Measurements from ENCODE around the gene MCUB.

Gene MCUB

GRCh38 chr4:109614466-109614865, 54.4 kb downstream of the MCUB start (continued):
- TF ChIP-seq REST (tag by site-specific recombination; IDR thresholded peaks at IDR 0.05) (no peak), ZNF354C (tag by site-specific recombination; IDR thresholded peaks at IDR 0.05; ENCODE audit: borderline replicate concordance, low read depth) (no peak), INSM2 (tag by site-specific recombination; IDR thresholded peaks at IDR 0.05) (no peak), ZBTB48 (tag by site-specific recombination; IDR thresholded peaks at IDR 0.05) (no peak)

GRCh38 chr4:109615742-109616141, 55.7 kb downstream of the MCUB start:
- H3K36me3 ChIP-seq (ENCODE audit: control insufficient read depth in 2 of 2, insufficient read depth in 1 of 2, low read length in 2 of 2): no peaks in the 10 kb centered on the region
- H3K27ac ChIP-seq (ENCODE audit: extremely low read depth, low read depth, low read length): no peak overlapping the region
- no peak for TF ChIP-seq ZNF473 (tag by site-specific recombination; IDR thresholded peaks at IDR 0.05)
- no peak for TF ChIP-seq ZNF768 (tag by site-specific recombination; IDR thresholded peaks at IDR 0.05)
- no peak for TF ChIP-seq YY1 (tag by site-specific recombination; IDR thresholded peaks at IDR 0.05)
- no peak for TF ChIP-seq ZNF558 (tag by site-specific recombination; IDR thresholded peaks at IDR 0.05)
- no peak for TF ChIP-seq ZNF211 (tag by site-specific recombination; IDR thresholded peaks at IDR 0.05; ENCODE audit: low read depth)
- TF ChIP-seq ZNF843 (tag by site-specific recombination; IDR thresholded peaks at IDR 0.05): no peak
- no peak for TF ChIP-seq HOXD13 (CRISPR knock-in tag; IDR thresholded peaks at IDR 0.05; ENCODE audit: borderline replicate concordance)
- no peak for TF ChIP-seq MYNN (tag by site-specific recombination; IDR thresholded peaks at IDR 0.05; ENCODE audit: borderline replicate concordance)
- TF ChIP-seq KLF10 (tag by site-specific recombination; IDR thresholded peaks at IDR 0.05): no peak
- no peak for TF ChIP-seq ZNF223 (tag by site-specific recombination; IDR thresholded peaks at IDR 0.05)
- TF ChIP-seq BCL11A (tag by site-specific recombination; IDR thresholded peaks at IDR 0.05; ENCODE audit: low read depth): no peak
- TF ChIP-seq ZSCAN16 (tag by site-specific recombination; IDR thresholded peaks at IDR 0.05): no peak
- TF ChIP-seq ZNF544 (tag by site-specific recombination; IDR thresholded peaks at IDR 0.05): no peak
- TF ChIP-seq ZNF747 (tag by site-specific recombination; IDR thresholded peaks at IDR 0.05): no peak
- ChIA-PET CTCF (no interaction called here), POLR2A (no interaction called here)
- no peaks in the 10 kb centered on the region for H3K4me1 ChIP-seq (ENCODE audit: control insufficient read depth, insufficient read depth, low read length)
- no peaks in the 10 kb centered on the region for H3K9me3 ChIP-seq (ENCODE audit: control insufficient read depth, insufficient read depth, low read depth, low read length)
- H3K4me3 ChIP-seq (ENCODE audit: low read depth, low read length): no peak overlapping the region

- Histone ChIP-seq H3K4me1 (ENCODE audit: control insufficient read depth, insufficient read depth, low read length) (no peaks in the 10 kb centered on the region), H3K36me3 (ENCODE audit: control insufficient read depth in 2 of 2, insufficient read depth in 1 of 2, low read length in 2 of 2) (no peaks in the 10 kb centered on the region), H3K9me3 (ENCODE audit: control insufficient read depth, insufficient read depth, low read depth, low read length) (no peaks in the 10 kb centered on the region), H3K4me3 (ENCODE audit: low read depth, low read length) (no peak overlapping the region), H3K27ac (ENCODE audit: extremely low read depth, low read depth, low read length) (no peak overlapping the region)
- ChIA-PET CTCF (no interaction called here), POLR2A (no interaction called here)
- TF ChIP-seq, protein P1, sequence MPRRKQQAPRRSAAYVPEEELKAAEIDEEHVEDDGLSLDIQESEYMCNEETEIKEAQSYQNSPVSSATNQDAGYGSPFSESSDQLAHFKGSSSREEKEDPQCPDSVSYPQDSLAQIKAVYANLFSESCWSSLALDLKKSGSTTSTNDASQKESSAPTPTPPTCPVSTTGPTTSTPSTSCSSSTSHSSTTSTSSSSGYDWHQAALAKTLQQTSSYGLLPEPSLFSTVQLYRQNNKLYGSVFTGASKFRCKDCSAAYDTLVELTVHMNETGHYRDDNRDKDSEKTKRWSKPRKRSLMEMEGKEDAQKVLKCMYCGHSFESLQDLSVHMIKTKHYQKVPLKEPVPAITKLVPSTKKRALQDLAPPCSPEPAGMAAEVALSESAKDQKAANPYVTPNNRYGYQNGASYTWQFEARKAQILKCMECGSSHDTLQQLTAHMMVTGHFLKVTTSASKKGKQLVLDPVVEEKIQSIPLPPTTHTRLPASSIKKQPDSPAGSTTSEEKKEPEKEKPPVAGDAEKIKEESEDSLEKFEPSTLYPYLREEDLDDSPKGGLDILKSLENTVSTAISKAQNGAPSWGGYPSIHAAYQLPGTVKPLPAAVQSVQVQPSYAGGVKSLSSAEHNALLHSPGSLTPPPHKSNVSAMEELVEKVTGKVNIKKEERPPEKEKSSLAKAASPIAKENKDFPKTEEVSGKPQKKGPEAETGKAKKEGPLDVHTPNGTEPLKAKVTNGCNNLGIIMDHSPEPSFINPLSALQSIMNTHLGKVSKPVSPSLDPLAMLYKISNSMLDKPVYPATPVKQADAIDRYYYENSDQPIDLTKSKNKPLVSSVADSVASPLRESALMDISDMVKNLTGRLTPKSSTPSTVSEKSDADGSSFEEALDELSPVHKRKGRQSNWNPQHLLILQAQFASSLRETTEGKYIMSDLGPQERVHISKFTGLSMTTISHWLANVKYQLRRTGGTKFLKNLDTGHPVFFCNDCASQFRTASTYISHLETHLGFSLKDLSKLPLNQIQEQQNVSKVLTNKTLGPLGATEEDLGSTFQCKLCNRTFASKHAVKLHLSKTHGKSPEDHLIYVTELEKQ (tag by site-specific recombination; IDR thresholded peaks at IDR 0.05; ENCODE audit: borderline replicate concordance): no peak
- TF ChIP-seq OVOL3 (tag by site-specific recombination; IDR thresholded peaks at IDR 0.05): no peak
- no peak for TF ChIP-seq ZNF518A (tag by site-specific recombination; conservative IDR thresholded peaks at IDR 0.05; ENCODE audit: low read depth)
Observed at GRCh38 chr4:109616243-109616642, 56.2 kb downstream of the MCUB start.
